ENCODE measurements around the gene MRPL54. TPM values are rescaled to one million over a fixed set of nuclear protein-coding genes. Genes with fewer than 3 reads are reported as not detected.
"Not testable (repeated sequence)": the region's sequence is repeated elsewhere in the genome, so short reads cannot be mapped to it uniquely, and the experiment has no call there.

The MRPL54 gene
- polyA plus RNA-seq, 1 experiment, result 31.2 TPM

DNA sequence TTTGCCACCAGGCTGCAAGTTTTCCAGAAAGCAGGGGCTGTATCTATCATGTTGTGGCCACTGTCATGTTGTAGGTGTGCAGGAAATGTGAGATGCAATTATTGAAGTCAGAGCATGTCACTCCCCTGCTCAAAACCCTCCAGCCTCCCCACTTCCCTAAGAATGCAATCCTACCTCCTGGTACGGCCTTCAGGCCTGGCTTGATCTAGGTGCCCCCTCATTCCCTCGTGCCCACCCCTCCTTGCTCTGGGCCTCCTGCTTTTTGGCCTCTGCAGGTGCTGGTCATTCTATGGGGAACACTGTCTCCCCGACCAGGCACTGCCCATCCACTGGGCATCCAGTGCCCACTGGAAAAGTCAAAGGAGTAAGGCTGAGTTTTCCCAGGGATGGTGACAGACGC is 52.2 kb downstream of the MRPL54 start:
- Histone ChIP-seq H3K27ac (ENCODE audit: low read depth, low read length) (no peak overlapping the region), H3K27me3 (ENCODE audit: control insufficient read depth, insufficient read depth, low read length) (peaks cover 16% of the 10 kb centered on the region), H3K9me3 (ENCODE audit: control insufficient read depth, insufficient read depth, low read length) (peaks cover 3% of the 10 kb centered on the region; the same call in 1 of the 2 replicates), H3K4me3 (ENCODE audit: low read depth, low read length) (no peak overlapping the region)
- POLR2A ChIA-PET, result no interaction called here
- CTCF ChIA-PET, result no interaction called here
- TF ChIP-seq, protein P1, sequence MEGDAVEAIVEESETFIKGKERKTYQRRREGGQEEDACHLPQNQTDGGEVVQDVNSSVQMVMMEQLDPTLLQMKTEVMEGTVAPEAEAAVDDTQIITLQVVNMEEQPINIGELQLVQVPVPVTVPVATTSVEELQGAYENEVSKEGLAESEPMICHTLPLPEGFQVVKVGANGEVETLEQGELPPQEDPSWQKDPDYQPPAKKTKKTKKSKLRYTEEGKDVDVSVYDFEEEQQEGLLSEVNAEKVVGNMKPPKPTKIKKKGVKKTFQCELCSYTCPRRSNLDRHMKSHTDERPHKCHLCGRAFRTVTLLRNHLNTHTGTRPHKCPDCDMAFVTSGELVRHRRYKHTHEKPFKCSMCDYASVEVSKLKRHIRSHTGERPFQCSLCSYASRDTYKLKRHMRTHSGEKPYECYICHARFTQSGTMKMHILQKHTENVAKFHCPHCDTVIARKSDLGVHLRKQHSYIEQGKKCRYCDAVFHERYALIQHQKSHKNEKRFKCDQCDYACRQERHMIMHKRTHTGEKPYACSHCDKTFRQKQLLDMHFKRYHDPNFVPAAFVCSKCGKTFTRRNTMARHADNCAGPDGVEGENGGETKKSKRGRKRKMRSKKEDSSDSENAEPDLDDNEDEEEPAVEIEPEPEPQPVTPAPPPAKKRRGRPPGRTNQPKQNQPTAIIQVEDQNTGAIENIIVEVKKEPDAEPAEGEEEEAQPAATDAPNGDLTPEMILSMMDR (IDR thresholded peaks at IDR 0.05; ENCODE audit: low read depth, low read length), result no peak
- DNase-seq (ENCODE audit: low read depth, low spot score), result no peak

DNA sequence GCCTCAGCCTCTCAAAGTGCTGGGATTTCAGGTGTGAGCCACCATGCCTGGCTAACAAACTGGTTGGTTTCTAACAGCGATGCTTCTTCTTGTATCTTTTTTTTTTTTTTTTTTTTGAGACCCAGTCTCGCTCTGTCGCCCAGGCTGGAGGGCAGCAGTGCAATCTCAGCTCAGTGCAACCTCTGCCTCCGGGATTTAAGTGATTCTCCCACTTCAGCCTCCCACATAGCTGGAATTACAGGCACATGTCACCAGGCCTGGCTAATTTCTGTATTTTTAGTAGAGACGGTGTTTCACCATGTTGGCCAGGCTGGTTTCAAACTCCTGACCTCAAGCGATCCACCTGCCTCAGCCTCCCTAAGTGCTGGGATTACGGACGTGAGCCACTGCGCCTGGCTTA is 53.7 kb downstream of the MRPL54 start:
- H3K27ac ChIP-seq (ENCODE audit: low read depth, low read length); CTCF ChIA-PET; POLR2A ChIA-PET; H3K4me3 ChIP-seq (ENCODE audit: low read depth, low read length); DNase-seq (ENCODE audit: low read depth, low spot score); H3K9me3 ChIP-seq (ENCODE audit: control insufficient read depth, insufficient read depth, low read length): not testable (repeated sequence)
- H3K27me3 ChIP-seq (ENCODE audit: control insufficient read depth, insufficient read depth, low read length), result peaks cover 12% of the 10 kb centered on the region

DNA sequence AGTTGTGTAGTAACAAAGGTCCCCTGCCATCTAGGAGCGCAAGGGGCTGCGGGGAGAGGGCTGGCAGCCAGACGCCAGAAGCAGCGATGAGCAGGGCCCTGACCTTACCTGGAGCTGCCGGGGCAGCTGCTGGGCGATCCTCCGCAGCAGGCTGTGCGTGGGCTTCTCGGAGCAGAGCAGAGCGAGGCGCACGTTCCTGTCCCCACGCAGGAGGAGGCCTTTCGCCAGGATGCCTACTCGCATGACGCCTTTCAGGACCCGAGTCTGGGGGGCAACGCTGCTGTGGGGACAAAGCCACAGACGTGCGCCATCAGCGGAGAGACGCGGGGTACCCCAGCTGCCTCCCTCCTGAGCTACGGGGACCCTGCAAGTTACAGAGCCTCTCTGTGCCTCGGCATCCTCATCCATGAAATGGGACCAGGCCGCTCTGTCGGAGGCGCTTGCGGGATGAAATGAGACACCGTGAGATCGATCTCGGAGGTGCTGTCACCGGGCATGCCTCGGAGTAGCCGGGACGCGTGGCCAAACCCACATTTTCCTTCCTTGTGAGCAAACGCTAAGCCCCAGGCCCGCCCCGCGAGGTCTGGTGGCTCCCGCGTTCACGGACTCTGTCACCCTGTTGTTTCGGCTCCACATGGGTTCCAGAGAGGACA is 54.2 kb downstream of the MRPL54 start:
- CTCF ChIA-PET, result no interaction called here
- TF ChIP-seq, protein P1 (IDR thresholded peaks at IDR 0.05; ENCODE audit: low read depth, low read length), result no peak
- H3K9me3 ChIP-seq (ENCODE audit: control insufficient read depth, insufficient read depth, low read length), result peaks cover 3% of the 10 kb centered on the region; the same call in 1 of the 2 replicates
- H3K27ac ChIP-seq (ENCODE audit: low read depth, low read length), result no peak overlapping the region
- DNase-seq (ENCODE audit: low read depth, low spot score), result no peak
- no peak overlapping the region for H3K4me3 ChIP-seq (ENCODE audit: low read depth, low read length)
- POLR2A ChIA-PET, result no interaction called here
- H3K27me3 ChIP-seq (ENCODE audit: control insufficient read depth, insufficient read depth, low read length), result peaks cover 12% of the 10 kb centered on the region

Small RNA genes within 50 kb of the gene (small RNA-seq; reads per million reads assigned to genes)
- gene AC005777.1 (ENCODE audit: insufficient read length, low read depth), result not detected

Other genes starting within 250 kb of the MRPL54 start
- not detected in 2 replicates for gene TEKTIP1, start 223.5 kb upstream of the MRPL54 start, polyA plus RNA-seq (2011; rRNA removed)
- 23.7 and 34.7 TPM in 2 replicates for gene MFSD12, start 205.1 kb upstream of the MRPL54 start, polyA plus RNA-seq (2011; rRNA removed)
- 30.5 and 36.8 TPM in 2 replicates for gene HMG20B, start 189.7 kb upstream of the MRPL54 start, polyA plus RNA-seq (2011; rRNA removed)
- gene GIPC3, start 177.2 kb upstream of the MRPL54 start, polyA plus RNA-seq (2011; rRNA removed), result 0.30 and 0.41 TPM in 2 replicates
- gene TBXA2R, start 155.8 kb upstream of the MRPL54 start, polyA plus RNA-seq (2011; rRNA removed), result 0.84 and 0.99 TPM in 2 replicates
- gene CACTIN, start 135.9 kb upstream of the MRPL54 start, polyA plus RNA-seq (2011; rRNA removed), result 9.3 and 11.2 TPM in 2 replicates
- gene PIP5K1C, start 62.2 kb upstream of the MRPL54 start, polyA plus RNA-seq (2011; rRNA removed), result 10.3 and 17.2 TPM in 2 replicates
- not detected in 2 replicates for gene TJP3, start 54.3 kb upstream of the MRPL54 start, polyA plus RNA-seq (2011; rRNA removed)
- gene APBA3, start 990 bp upstream of the MRPL54 start, polyA plus RNA-seq (2011; rRNA removed), result 5.4 and 9.9 TPM in 2 replicates
- not detected in 2 replicates for gene RAX2, start 9.5 kb downstream of the MRPL54 start, polyA plus RNA-seq (2011; rRNA removed)
- gene MATK, start 23.7 kb downstream of the MRPL54 start, polyA plus RNA-seq (2011; rRNA removed), result not detected in 2 replicates
- not detected in 2 replicates for gene ZFR2, start 106.4 kb downstream of the MRPL54 start, polyA plus RNA-seq (2011; rRNA removed)
- 0.09 and 0.30 TPM in 2 replicates for gene ATCAY, start 118.0 kb downstream of the MRPL54 start, polyA plus RNA-seq (2011; rRNA removed)
- gene NMRK2, start 170.4 kb downstream of the MRPL54 start, polyA plus RNA-seq (2011; rRNA removed), result not detected in 2 replicates
- gene DAPK3, start 208.4 kb downstream of the MRPL54 start, polyA plus RNA-seq (2011; rRNA removed), result 105 and 149 TPM in 2 replicates
- 1,648 and 1,697 TPM in 2 replicates for gene EEF2, start 222.8 kb downstream of the MRPL54 start, polyA plus RNA-seq (2011; rRNA removed)
- gene PIAS4, start 245.1 kb downstream of the MRPL54 start, polyA plus RNA-seq (2011; rRNA removed), result 9.0 and 12.0 TPM in 2 replicates

Measured in AG04450 (cell line).